Neutrophil (primary cell): Measurements from ENCODE around the gene ERAS.
"Not testable (repeated sequence)": the region's sequence is repeated elsewhere in the genome, so short reads cannot be mapped to it uniquely, and the experiment has no call there.

Experiments
- H3K27ac ChIP-seq: fragments of 200-600 bp; sonication (generic); 2 replicates; pipeline ENCODE4 v1.5.1; 2016; ENCODE audit warnings: mild to moderate bottlenecking, moderate library complexity
- H3K27me3 ChIP-seq: fragments of 200-600 bp; sonication (generic); 2 replicates; pipeline ENCODE4 v1.6.0; 2016; ENCODE audit warnings: mild to moderate bottlenecking
- H3K36me3 ChIP-seq: fragments of 200-600 bp; sonication (generic); 2 replicates; pipeline ENCODE4 v1.5.1; 2017
- H3K4me1 ChIP-seq, 2 experiments: fragments of 200-600 bp in 1 of 2; sonication (generic) in 1 of 2; 1 replicate in 1 of 2; 2 replicates in 1 of 2; pipeline versions ENCODE4 v1.5.1 to v1.6.1; 2013 to 2016; ENCODE audit warnings: low read depth in 1 of 2, low read length in 1 of 2, mild to moderate bottlenecking in 1 of 2, moderate library complexity in 1 of 2; ENCODE audit not compliant: control insufficient read depth in 1 of 2, insufficient read depth in 1 of 2
- H3K4me3 ChIP-seq, 2 experiments: fragments of 200-600 bp in 1 of 2; sonication (generic) in 1 of 2; 1 replicate in 1 of 2; 2 replicates in 1 of 2; pipeline ENCODE4 v1.5.1; 2013 to 2016; ENCODE audit warnings: low read depth in 1 of 2, low read length in 1 of 2, mild to moderate bottlenecking in 1 of 2, moderate library complexity in 1 of 2
- H3K9me3 ChIP-seq: fragments of 200-600 bp; sonication (generic); 2 replicates; pipeline ENCODE4 v1.5.1; 2016
- CTCF ChIP-seq: fragments of 200-600 bp; sonication (generic); IDR thresholded peaks from 2 replicates; pipeline ENCODE4 v1.5.1; 2016; ENCODE audit warnings: antibody characterized with exemption

The ERAS gene

DNA sequence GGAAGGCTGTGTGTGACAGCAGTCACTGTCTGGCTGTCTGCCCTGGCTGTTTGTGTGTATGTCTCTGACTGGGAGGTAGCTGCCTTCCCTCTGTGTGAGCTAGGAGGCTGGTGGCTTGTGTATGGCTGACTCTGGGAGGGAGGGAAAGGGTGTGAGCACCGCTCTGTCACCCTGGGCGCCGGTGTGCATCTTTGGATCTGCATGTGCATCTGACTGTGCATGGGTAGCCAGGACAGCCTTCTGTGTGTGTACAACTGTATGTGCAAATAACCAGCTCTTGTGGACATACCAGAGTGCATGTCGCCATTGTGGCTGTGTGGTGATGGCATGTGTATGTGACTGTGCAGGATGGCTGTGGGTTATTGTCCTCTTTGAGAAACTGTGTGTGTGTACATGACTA is 7.4 kb upstream of the ERAS start:
- peaks cover 61% of the 10 kb centered on the region for H3K36me3 ChIP-seq
- H3K27ac ChIP-seq: no peak overlapping the region
- H3K27me3 ChIP-seq: no peaks in the 10 kb centered on the region
- H3K4me1 ChIP-seq: no peaks in the 10 kb centered on the region
- no peak for TF ChIP-seq CTCF
- H3K9me3 ChIP-seq: no peaks in the 10 kb centered on the region
- H3K4me3 ChIP-seq: no peak overlapping the region

GRCh38 chrX:48819394-48819793 is 6.9 kb upstream of the ERAS start:
- H3K36me3 ChIP-seq: peaks cover 65% of the 10 kb centered on the region
- H3K4me3 ChIP-seq, H3K9me3 ChIP-seq, H3K4me1 ChIP-seq, H3K27me3 ChIP-seq, H3K27ac ChIP-seq: not testable (repeated sequence)

GRCh38 chrX:48823053-48823452 is 3.3 kb upstream of the ERAS start:
- H3K4me3 ChIP-seq: no peak overlapping the region
- TF ChIP-seq CTCF: no peak
- no peaks in the 10 kb centered on the region for H3K4me1 ChIP-seq
- no peaks in the 10 kb centered on the region for H3K9me3 ChIP-seq
- peaks cover 30% of the 10 kb centered on the region for H3K27me3 ChIP-seq
- no peak overlapping the region for H3K27ac ChIP-seq
- H3K36me3 ChIP-seq: peaks cover 50% of the 10 kb centered on the region

- no peak overlapping the region for H3K27ac ChIP-seq
- peaks cover 40% of the 10 kb centered on the region for H3K27me3 ChIP-seq
- no peaks in the 10 kb centered on the region for H3K9me3 ChIP-seq
- no peak for TF ChIP-seq CTCF
- peaks cover 40% of the 10 kb centered on the region for H3K36me3 ChIP-seq
- H3K4me3 ChIP-seq: no peak overlapping the region
- no peaks in the 10 kb centered on the region for H3K4me1 ChIP-seq
Measured at GRCh38 chrX:48824066-48824465, 2.2 kb upstream of the ERAS start.

DNA sequence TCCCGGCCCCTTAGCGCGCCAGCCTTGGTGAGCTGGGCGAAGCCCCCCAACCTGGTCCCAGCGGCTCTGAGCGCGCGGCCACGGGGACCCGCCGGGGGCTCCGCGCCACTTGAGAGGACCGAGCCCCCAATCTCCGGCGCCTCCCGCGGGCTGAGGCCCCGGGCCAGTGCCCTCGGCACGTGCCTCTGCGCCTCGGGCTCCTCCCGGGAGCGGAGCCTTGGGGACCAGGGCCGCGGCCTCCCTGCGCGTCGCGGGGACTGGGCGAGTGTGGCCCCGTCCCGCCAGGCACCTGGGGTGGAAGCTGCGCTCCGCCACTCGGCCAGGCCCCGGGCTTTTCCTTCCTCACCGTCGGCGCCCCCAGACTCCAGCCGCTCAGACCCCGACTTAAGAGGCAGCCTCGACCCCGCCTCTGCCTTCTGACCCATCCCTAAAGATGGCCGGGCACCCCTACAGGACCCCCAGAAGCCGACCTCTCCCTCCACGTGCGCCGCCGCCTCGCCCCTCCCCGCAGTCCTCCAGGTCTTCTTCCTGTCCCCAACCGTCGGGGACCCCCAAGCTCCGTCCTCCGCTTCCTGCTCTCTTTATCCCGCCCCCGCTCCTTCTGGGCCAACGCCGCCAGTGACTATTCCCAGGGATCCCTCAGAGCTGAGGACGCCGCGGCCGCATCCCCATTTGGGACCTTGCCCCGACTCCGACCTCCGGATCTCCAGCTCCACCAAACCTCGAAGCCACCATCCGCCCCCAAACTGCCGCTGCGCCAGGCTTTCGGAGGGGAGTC is 752 bp downstream of the ERAS start:
- no peak overlapping the region for H3K4me3 ChIP-seq
- no peak overlapping the region for H3K27ac ChIP-seq
- peaks cover 0 to 3% of the 10 kb centered on the region in 2 experiments for H3K4me1 ChIP-seq
- TF ChIP-seq CTCF: no peak
- peaks cover 70% of the 10 kb centered on the region for H3K27me3 ChIP-seq
- H3K9me3 ChIP-seq: no peaks in the 10 kb centered on the region
- H3K36me3 ChIP-seq: peaks cover 27% of the 10 kb centered on the region

GRCh38 chrX:48827654-48827968 is 1.3 kb downstream of the ERAS start:
- Histone ChIP-seq H3K27ac (no peak overlapping the region), H3K4me3 (no peak overlapping the region), H3K36me3 (peaks cover 21% of the 10 kb centered on the region), H3K4me1 (peaks cover 0 to 3% of the 10 kb centered on the region in 2 experiments), H3K27me3 (peaks cover 75% of the 10 kb centered on the region), H3K9me3 (no peaks in the 10 kb centered on the region)
- no peak for TF ChIP-seq CTCF
